ENCODE measurements around the gene GALNT14.

Gene GALNT14

DNA sequence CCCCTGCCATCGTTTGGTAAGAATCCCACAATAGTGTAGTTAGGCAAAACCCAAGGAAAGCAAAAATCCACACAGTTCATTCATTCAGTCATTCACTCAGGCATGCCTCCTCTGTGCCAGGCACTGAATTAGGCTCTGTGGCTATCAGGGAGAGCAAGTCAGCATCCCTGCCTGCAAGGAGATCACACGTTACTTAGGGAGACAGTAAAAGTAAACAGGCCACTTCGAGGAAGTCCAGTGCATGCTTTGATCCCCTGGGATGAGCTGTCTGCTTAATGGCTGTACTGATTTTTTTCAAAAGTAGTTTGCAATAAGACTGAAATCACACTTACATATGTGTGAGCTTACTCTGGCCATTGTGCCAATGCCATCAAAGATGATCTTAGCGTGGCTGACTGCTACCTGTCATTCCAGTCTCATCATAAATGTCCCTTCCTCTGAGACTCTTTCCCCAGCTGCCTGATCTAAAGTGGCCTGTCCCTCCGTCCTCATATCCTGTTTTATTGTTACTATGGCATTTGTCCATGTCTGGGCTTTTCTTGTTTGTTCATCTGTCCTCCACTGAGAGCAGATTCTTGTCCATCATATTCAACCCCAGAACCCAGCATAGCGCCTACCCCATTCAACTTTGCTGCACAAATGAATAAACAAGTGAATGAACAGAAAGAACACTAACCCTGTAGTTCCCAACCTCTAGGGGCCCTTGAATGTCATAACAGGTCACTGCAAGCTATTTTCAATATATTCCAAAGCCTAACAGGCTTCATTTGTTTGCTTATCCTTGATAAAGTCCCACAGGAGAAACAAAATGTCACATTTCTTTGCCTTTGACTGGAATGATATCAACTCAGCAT is 84.1 kb downstream of the GALNT14 start:
- DNase-seq: no peak

- DNase-seq: no peak
Observed at GRCh38 chr2:31052284-31052683, 86.0 kb downstream of the GALNT14 start.

DNA sequence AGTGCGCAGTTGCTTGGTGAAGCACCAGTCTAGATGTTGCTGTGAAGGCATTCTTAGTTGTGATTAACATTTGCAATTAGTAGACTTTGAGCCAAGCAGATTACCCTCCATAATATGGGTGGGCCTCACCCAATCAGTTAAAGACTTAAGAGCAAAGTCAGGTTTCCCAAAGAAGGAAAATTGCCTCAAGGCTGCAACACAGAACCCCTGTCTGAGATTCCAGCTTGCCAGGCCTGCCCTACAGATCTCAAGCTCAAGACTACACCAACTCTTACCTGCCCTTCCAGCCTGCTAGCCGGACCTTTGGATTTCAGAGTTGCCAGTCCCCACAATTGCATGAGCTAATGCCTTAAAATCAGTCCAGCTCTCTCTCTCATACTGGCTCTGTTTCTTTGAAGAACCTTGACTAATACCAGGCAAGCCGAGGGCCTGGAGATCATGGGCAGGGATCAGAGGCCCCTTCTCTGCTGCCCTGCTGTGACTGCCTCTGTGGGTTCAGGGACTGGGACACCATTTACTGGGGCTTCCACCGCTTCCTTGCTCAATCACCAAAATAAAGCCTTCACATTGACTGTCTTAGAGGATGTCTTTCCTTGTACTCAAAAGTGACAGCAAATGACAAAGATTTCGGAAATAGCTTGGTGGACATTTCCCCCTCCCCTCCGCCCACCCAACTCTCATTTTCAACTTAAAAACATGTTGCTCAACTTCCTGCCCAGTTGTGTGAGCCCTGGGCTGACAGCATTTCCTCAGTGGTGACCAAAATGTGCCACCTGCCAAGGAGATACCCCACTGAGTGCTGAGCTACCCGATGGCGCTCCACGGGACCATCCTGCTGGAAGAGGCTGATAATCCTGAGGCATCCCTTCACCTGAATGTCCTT is 86.7 kb downstream of the GALNT14 start:
- no peak for DNase-seq

DNA sequence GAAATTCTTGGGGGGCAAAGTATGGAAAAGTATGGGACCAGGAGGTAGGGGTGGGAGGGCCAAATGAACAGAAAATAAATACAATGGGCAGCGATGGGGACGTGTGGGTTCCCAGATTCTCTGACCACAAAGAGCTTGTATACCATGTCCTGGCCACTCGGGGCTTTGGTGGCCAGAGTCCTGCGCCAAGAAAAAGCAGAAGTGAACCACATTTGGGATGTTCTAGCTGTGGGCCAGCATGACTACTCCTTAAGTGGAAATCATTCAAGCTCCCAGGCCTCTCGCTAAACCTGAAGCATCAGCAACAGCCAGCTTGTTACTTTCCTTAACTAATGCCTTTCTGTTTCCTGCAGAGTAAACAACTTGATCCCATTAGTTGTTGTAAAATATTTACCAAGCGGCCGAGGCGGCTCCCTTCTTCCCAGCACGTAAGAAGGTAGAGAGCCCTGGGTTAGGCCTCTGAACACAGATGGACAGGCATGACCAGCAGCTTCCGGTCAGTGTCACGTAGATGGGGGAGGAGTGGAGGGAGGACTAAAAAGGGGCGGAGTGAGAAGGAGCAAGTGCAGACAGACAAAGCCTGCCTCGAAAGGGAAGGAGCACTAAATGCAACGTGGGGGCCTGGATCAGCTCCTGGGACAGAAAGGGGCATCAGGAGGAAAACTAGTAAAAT is 88.2 kb downstream of the GALNT14 start:
- DNase-seq: no peak

DNA sequence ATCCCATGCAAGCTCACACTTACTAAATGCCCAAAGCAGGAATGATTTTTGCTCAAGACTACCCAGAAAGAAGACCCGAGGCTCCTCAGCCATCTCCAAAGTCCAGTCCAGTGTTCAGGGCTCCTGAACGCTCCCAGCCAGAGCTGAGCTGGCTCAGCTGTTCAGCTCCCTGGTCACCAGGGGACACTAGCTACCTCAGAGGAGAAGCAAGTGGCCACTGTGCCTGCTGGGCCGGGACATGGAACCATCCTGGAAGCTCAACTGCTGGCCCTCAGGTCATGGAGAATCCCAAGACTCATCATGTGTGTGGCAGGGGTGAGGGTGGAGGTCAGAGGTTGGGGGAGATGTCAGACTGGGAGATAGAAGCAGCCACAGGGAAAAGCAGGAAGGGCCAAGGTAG is 89.0 kb downstream of the GALNT14 start:
- DNase-seq: no peak

- DNase-seq: no peak
Observed at GRCh38 chr2:31047599-31047998, 90.6 kb downstream of the GALNT14 start.

GRCh38 chr2:31038385-31038784 is 99.9 kb downstream of the GALNT14 start:
- DNase-seq: no peak

DNA sequence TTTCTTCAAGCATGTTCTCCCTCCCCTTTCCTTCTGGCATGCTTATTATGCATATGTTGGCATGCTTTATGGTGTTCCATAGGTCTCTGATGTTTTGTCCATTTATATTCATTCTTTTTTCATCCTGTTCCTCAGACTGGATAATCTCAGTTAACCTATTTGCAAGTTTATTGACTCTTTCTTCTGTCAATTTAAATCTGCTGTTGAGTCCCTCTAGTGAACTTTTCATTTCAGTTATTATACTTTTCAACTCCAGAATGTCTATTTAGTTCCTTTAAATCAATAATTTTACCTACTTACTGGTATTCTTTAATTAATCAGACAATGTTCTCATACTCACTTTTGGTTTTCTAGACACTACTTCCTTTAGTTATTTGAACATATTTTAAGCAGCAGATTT is 101.2 kb downstream of the GALNT14 start:
- no peak for DNase-seq

- no peak for DNase-seq
Observed at GRCh38 chr2:31033032-31033431, 105.2 kb downstream of the GALNT14 start.

DNA sequence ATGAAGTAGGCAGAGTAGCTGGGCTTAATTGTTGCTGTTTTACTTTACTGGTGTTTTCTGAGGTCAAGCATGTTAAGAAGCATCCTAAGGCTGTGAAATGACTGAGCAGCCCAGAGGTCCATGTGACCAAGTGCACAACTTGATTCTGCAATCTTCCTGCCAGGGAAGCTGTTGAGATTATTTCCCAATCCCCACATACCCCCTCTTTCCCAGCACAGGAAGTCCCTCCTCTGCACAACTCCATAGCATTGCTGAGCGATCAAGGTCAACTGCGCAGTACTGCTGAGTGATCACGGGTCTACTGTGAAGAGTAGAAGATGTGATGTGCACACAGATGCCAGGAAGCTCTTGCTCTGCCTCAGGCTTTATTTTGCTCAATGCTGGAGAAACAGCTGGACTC is 105.8 kb downstream of the GALNT14 start:
- DNase-seq: no peak

- no peak for DNase-seq
Observed at GRCh38 chr2:31031132-31031706, 107.0 kb downstream of the GALNT14 start.

- DNase-seq: no peak
Observed at GRCh38 chr2:31028417-31028816, 109.8 kb downstream of the GALNT14 start.

GRCh38 chr2:31027549-31027948 is 110.7 kb downstream of the GALNT14 start:
- no peak for DNase-seq

- DNase-seq: no peak
Observed at GRCh38 chr2:31023541-31023940, 114.7 kb downstream of the GALNT14 start.

GRCh38 chr2:31020713-31021112 is 117.5 kb downstream of the GALNT14 start:
- no peak for DNase-seq

DNA sequence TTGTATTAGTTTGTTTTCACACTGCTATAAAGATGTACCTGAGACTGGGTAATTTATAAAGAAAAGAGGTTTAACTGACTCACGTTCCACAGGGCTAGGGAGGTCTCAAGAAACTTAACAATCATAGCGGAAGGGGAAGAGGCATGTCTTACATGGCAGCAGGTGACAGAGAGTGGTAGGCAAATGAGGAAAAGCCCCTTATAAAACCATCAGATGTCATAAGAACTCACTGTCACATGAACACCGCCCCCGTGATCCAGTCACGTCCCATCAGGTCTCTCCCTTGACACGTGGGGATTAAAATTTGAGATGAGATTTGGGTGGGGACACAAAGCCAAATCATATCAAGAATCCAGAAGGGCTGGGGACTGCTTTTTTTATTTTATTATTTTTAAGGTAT is 120.0 kb downstream of the GALNT14 start:
- DNase-seq: no peak

GRCh38 chr2:31016648-31017047 is 121.6 kb downstream of the GALNT14 start:
- no peak for DNase-seq

- no peak for DNase-seq
Observed at GRCh38 chr2:31014516-31014915, 123.7 kb downstream of the GALNT14 start.

DNA sequence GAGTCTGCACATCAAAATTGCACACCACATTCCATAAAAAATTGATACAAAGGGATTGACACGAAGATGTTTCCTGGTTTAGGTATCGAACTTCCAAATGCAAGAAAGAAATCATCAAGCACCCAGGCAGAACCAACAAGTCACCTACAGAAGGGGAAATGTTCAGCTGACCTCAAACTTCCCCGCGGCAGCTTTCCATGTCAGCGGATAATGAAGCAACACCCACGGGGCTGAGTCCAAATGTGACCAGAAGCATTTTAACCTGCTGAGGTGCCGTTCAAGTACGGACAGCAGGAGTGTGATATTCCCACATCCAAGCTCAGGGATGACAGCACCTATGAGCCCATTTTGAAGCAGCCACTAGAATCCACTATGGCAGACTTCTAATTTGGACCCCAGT is 124.9 kb downstream of the GALNT14 start:
- no peak for DNase-seq

- no peak for DNase-seq
Observed at GRCh38 chr2:31012406-31012805, 125.8 kb downstream of the GALNT14 start.

DNA sequence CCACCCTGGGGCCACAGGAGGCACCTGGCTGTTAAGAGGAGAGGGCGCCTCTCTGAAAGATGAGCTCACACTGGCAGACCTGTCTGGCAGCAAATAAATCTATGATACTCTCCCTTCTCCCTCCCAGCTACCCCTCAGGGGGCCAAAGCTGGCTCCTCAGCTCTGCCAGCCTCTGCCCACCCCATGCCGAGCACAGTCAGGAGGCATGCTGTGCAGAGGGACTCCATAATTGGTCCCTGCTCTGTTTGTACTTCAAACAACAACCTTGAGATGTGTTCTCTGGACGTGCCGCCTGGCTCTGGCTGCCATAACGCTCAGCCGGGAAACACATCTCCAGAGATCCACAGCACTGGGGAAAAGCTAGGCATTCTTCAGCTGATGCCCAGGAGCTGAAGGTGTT is 126.7 kb downstream of the GALNT14 start:
- peak; percentile 22 for DNase-seq

- DNase-seq: no peak
Observed at GRCh38 chr2:31008561-31009114, 129.6 kb downstream of the GALNT14 start.

DNA sequence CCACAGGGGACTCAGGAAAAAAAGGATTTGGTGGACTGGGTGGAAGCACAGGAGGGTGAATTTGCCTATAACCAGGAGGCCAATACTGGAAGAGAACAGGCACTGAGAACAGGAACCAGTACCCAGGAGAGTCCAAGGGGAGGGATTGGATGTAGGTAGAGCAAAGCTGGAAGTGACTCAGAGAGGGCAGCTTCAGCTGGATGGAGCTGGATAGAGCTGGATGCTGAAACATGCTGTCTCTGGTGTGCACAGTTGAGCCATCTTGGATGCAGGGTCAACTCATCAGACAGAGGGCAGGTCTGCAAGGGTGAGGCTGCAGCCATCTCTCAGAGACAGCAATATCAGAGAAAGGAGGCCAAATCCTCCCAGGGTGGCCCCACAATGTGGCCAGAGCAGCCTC is 134.0 kb downstream of the GALNT14 start:
- no peak for DNase-seq
